ENCODE data around the gene KIF26B.

DNA sequence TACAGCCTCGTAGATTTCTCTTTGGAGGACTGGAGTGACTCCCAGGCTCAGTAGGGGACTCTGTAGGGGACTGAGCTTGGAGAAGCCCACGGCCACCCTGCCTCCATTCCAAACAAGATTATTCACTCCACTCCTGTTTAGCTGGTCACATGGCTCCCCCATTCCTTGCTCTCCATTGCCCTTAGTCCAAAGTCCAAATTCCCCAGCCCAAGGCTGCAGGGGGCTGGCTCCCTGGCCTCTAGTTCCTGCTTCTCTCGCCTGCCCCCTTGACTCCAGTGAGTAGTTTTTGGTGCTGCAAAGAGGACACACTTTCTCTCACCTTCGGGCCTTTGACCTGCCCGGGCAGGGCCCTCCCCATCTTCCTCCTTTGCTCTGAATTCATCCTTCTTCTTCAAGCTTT lies 403.3 kb downstream of the KIF26B start:
- TF ChIP-seq, protein P1, sequence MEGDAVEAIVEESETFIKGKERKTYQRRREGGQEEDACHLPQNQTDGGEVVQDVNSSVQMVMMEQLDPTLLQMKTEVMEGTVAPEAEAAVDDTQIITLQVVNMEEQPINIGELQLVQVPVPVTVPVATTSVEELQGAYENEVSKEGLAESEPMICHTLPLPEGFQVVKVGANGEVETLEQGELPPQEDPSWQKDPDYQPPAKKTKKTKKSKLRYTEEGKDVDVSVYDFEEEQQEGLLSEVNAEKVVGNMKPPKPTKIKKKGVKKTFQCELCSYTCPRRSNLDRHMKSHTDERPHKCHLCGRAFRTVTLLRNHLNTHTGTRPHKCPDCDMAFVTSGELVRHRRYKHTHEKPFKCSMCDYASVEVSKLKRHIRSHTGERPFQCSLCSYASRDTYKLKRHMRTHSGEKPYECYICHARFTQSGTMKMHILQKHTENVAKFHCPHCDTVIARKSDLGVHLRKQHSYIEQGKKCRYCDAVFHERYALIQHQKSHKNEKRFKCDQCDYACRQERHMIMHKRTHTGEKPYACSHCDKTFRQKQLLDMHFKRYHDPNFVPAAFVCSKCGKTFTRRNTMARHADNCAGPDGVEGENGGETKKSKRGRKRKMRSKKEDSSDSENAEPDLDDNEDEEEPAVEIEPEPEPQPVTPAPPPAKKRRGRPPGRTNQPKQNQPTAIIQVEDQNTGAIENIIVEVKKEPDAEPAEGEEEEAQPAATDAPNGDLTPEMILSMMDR (IDR thresholded peaks at IDR 0.05; ENCODE audit: low read length), result no peak
- TF ChIP-seq EZH2phosphoT487 (IDR thresholded peaks at IDR 0.05; ENCODE audit: low read length) (no peak), EZH2 (optimal IDR thresholded peaks at IDR 0.05; ENCODE audit: low read depth, low read length) (no peak)

All from MM.1S (cell line).